ENCODE results near the gene CUL7. TPM values are rescaled to one million over a fixed set of nuclear protein-coding genes. Genes with fewer than 3 reads are reported as not detected.

The CUL7 gene
- total and polyA plus RNA-seq, 10 of the 15 experiments (the other 5 are each of a cell fraction or from before 2014, with no cell fraction given) = 0.66 to 18.4 (median 10.9) TPM

DNA sequence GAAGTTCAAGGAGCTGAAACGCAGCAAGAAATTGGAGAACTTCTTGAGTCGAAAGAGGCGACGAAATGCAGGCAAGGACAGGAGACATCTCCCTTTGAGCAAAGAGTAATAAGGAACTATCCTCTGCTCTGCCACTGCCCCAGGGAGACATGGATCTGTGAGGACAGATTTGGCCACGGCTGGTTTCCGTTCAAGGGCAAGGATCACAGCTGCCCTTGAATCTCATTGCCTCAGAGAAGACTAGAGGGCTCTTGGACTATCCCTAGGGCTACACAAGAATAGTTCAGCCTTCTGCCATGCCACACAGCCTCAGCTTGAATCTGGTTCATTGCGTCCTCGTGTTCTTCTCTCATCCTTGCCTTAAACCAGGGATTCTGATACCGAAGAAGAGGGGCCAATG, 24.5 kb downstream of the CUL7 start:
- in situ Hi-C loops (cut with MboI) (no loop called here), intact Hi-C loops (cut with micrococcal nuclease; ENCODE audit: unreplicated experiment) (no loop called here)
- no peak overlapping the region for H3K27ac ChIP-seq (ENCODE audit: control insufficient read depth, insufficient read depth)
- no peaks in the 10 kb centered on the region for H3K9me3 ChIP-seq (replicated peaks; ENCODE audit: control insufficient read depth, insufficient read depth, low read length)
- H2AFZ ChIP-seq (ENCODE audit: control insufficient read depth, low read depth, low read length) = no peak overlapping the region
- H3K4me2 ChIP-seq (ENCODE audit: control insufficient read depth, insufficient read depth) = no peak overlapping the region
- H3K4me1 ChIP-seq (ENCODE audit: control insufficient read depth, insufficient read depth, low read length) = no peaks in the 10 kb centered on the region
- no peaks in the 10 kb centered on the region for H3K27me3 ChIP-seq (replicated peaks in 1 of 2; ENCODE audit: control insufficient read depth in 2 of 2, insufficient read depth in 2 of 2, low read length in 1 of 2)
- no TSS peak for BruUV-seq (replicated peaks)
- H3K4me3 ChIP-seq = no peak overlapping the region
- WGBS (ENCODE audit: insufficient coverage, insufficient replicate concordance, low lambda C conversion rate, missing lambda C conversion rate) = 97% methylated on average over 9 of the region's 9 CpGs
- peaks cover 4% of the 10 kb centered on the region for H3K79me2 ChIP-seq (ENCODE audit: control insufficient read depth, insufficient read depth, low read length)
- TF ChIP-seq CEBPB (IDR thresholded peaks at IDR 0.05; ENCODE audit: borderline replicate concordance in 1 of 2, low read depth in 2 of 2, low read length in 2 of 2) (no peak), FOXM1 (IDR thresholded peaks at IDR 0.05; ENCODE audit: low read depth, low read length) (no peak), IKZF2 (IDR thresholded peaks at IDR 0.05) (no peak), TCF7 (IDR thresholded peaks at IDR 0.05; ENCODE audit: borderline replicate concordance) (no peak)
- TF ChIP-seq, protein P1, sequence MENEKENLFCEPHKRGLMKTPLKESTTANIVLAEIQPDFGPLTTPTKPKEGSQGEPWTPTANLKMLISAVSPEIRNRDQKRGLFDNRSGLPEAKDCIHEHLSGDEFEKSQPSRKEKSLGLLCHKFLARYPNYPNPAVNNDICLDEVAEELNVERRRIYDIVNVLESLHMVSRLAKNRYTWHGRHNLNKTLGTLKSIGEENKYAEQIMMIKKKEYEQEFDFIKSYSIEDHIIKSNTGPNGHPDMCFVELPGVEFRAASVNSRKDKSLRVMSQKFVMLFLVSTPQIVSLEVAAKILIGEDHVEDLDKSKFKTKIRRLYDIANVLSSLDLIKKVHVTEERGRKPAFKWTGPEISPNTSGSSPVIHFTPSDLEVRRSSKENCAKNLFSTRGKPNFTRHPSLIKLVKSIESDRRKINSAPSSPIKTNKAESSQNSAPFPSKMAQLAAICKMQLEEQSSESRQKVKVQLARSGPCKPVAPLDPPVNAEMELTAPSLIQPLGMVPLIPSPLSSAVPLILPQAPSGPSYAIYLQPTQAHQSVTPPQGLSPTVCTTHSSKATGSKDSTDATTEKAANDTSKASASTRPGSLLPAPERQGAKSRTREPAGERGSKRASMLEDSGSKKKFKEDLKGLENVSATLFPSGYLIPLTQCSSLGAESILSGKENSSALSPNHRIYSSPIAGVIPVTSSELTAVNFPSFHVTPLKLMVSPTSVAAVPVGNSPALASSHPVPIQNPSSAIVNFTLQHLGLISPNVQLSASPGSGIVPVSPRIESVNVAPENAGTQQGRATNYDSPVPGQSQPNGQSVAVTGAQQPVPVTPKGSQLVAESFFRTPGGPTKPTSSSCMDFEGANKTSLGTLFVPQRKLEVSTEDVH (IDR thresholded peaks at IDR 0.05; ENCODE audit: low read depth, partially characterized antibody) = no peak
- DNase-seq (ENCODE audit: low read depth, low spot score) = no peak
- ChIA-PET SMC1A (ENCODE audit: uncharacterized antibody, unreplicated experiment) (no interaction called here), CTCF (interaction anchor here (0.6 kb wide), 1 partner anchor 98 kb away, joined by 4 read pairs; no protein-coding TSS in a partner anchor), POLR2A (no interaction called here), RAD21 (ENCODE audit: unreplicated experiment) (no interaction called here)
- FAIRE-seq = no peak
- H3K9ac ChIP-seq (ENCODE audit: control insufficient read depth, insufficient read depth, low read length) = no peak overlapping the region
- peaks cover 12 to 32% of the 10 kb centered on the region in 2 experiments for H3K36me3 ChIP-seq (ENCODE audit: control insufficient read depth in 2 of 2, insufficient read depth in 2 of 2, low read length in 1 of 2)
- no peak for ATAC-seq
- H4K20me1 ChIP-seq (ENCODE audit: control insufficient read depth, insufficient read depth) = peaks cover 3% of the 10 kb centered on the region; the same call in 1 of the 2 replicates

Data from GM12878 (cell line).